HepG2 (cell line): Measurements from ENCODE around the gene GJE1. TPM values are rescaled to one million over a fixed set of nuclear protein-coding genes. Genes with fewer than 3 reads are reported as not detected.

Experiments used
- EP300 ChIP-seq, 3 experiments: sonication (generic) in 1 of 3; formaldehyde crosslinking in 1 of 3; IDR thresholded peaks; 2 replicates each; pipeline versions ENCODE4 v1.5.1 to v1.6.1; 2011 to 2020; ENCODE audit warnings: low read depth in 2 of 3, low read length in 2 of 3, borderline replicate concordance in 1 of 3, improper control_type of control experiment in 1 of 3, mild to moderate bottlenecking in 1 of 3, missing genetic modification reagents in 1 of 3, moderate library complexity in 1 of 3
- KDM1A ChIP-seq: IDR thresholded peaks from 2 replicates; pipeline ENCODE4 v1.6.1; 2016; ENCODE audit warnings: missing compliant biosample characterization
- MAF1 ChIP-seq: sonication (generic); formaldehyde crosslinking; IDR thresholded peaks from 2 replicates; pipeline ENCODE4 v1.5.0; 2020; ENCODE audit warnings: missing genetic modification reagents, borderline replicate concordance
- NFKBIZ ChIP-seq: IDR thresholded peaks from 2 replicates; pipeline ENCODE4 v1.6.1; 2018; ENCODE audit warnings: missing genetic modification reagents, missing compliant biosample characterization
- REXO4 ChIP-seq: sonication (generic); formaldehyde crosslinking; IDR thresholded peaks from 2 replicates; pipeline ENCODE4 v1.8.0; 2022; ENCODE audit warnings: missing genetic modification reagents, mild to moderate bottlenecking, borderline replicate concordance
- SMAD9 ChIP-seq: sonication (generic); formaldehyde crosslinking; IDR thresholded peaks from 2 replicates; pipeline ENCODE4 v1.5.1; 2020; ENCODE audit warnings: mild to moderate bottlenecking, missing genetic modification reagents
- ZBTB42 ChIP-seq: sonication (generic); formaldehyde crosslinking; IDR thresholded peaks from 2 replicates; pipeline ENCODE4 v1.5.0; 2020; ENCODE audit warnings: mild to moderate bottlenecking, missing genetic modification reagents
- ZBTB7A ChIP-seq: sonication (generic); formaldehyde crosslinking; IDR thresholded peaks from 2 replicates; pipeline ENCODE4 v1.8.0; 2022; ENCODE audit warnings: mild to moderate bottlenecking, missing genetic modification reagents
- ZNF337 ChIP-seq: sonication (generic); formaldehyde crosslinking; IDR thresholded peaks from 2 replicates; pipeline ENCODE4 v1.5.1; 2020; ENCODE audit warnings: missing genetic modification reagents, low read depth, mild to moderate bottlenecking, borderline replicate concordance
- ZNF672 ChIP-seq: sonication (generic); formaldehyde crosslinking; IDR thresholded peaks from 2 replicates; pipeline ENCODE4 v1.8.1; 2022; ENCODE audit warnings: missing genetic modification reagents
- ZNF891 ChIP-seq: sonication (generic); formaldehyde crosslinking; IDR thresholded peaks from 2 replicates; pipeline ENCODE4 v1.5.0; 2020; ENCODE audit warnings: mild to moderate bottlenecking, missing genetic modification reagents
- polyA plus RNA-seq, 8 experiments: library from polyadenylated mRNA; depleted of rRNA in 3 of 8; stranded (reverse) in 7 of 8; unstranded in 1 of 8; fragments of >200 nt; fragmentation: Illumina TruSeq in 4 of 8; extraction: Trizol in 4 of 8; gene quantifications; 2 replicates each; pipeline versions ENCODE4 v1.2.1 to v1.2.3, GENCODE V29; 2011 to 2016; ENCODE audit warnings: low read depth in 4 of 8, missing spikeins in 1 of 8, mixed read lengths in 1 of 8; ENCODE audit not compliant: insufficient read depth in 1 of 8
- total RNA-seq, 5 experiments: library from RNA; depleted of rRNA; stranded (reverse); fragments of >200 nt; fragmentation: Illumina TruSeq; extraction: Trizol; gene quantifications; 2 replicates each; pipeline ENCODE4 v1.2.3, GENCODE V29; 2016; ENCODE audit warnings: low read depth in 1 of 5
- TF ChIP-seq, protein P1 (sequence below): sonication (generic); formaldehyde crosslinking; IDR thresholded peaks from 2 replicates; pipeline ENCODE4 v1.4.0; 2020; ENCODE audit warnings: missing genetic modification reagents, borderline replicate concordance
- TF ChIP-seq, protein P2 (sequence below): IDR thresholded peaks from 2 replicates; pipeline ENCODE4 v1.6.1; 2018; ENCODE audit warnings: missing genetic modification reagents, mild to moderate bottlenecking, missing compliant biosample characterization
- TF ChIP-seq, protein P3 (sequence below): sonication (generic); formaldehyde crosslinking; IDR thresholded peaks from 2 replicates; pipeline ENCODE4 v1.5.0; 2020; ENCODE audit warnings: missing genetic modification reagents
- TF ChIP-seq, protein P4 (sequence below): sonication (generic); formaldehyde crosslinking; conservative IDR thresholded peaks from 2 replicates; pipeline ENCODE4 v1.4.0; 2020; ENCODE audit warnings: missing genetic modification reagents
- TF ChIP-seq, protein P5 (sequence below): sonication (generic); formaldehyde crosslinking; IDR thresholded peaks from 2 replicates; pipeline ENCODE4 v1.4.0; 2020; ENCODE audit warnings: missing genetic modification reagents, borderline replicate concordance

The GJE1 gene
- total and polyA plus RNA-seq, 2 of the 13 experiments (the other 11 are each of a cell fraction or from before 2014, with no cell fraction given): not detected

DNA sequence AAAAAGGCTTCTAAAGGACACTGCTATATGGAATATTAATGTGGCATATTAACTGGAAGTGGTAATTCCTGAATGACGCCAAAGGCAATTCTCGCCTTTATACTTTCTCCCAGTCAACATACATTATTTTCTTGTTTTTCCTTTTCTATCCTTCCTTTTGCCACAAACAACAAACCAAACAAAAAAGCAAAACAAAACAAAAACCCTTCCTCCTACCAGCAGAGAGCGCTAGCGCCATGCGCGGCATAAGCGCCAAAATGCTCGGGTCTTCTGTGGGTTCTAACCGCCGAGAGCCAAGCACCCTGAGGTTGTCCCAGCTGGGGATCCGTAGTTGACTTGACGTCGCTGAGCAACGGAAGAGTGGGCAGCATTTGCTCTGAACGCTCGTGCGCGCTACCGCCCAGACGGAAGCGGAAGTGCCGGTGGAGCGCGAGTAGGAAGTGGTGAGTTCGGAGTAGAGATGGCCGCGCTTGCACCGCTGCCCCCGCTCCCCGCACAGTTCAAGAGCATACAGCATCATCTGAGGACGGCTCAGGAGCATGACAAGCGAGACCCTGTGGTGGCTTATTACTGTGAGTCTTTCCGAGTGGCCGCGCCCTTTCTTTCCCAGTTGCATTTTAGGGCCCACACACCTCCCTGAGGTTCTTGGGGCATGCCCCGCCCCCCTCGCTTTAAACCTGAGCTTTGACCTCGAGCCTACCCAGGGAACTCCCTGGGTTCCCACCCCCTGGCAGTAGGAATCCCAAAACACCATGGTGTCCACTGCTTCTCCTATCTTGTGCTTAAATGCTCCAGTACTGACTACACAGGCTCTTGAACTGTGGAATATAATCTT, 14.3 kb downstream of the GJE1 start, which contains the start of the genes NMBR and VTA1 (continued):
- TF ChIP-seq, protein P1, sequence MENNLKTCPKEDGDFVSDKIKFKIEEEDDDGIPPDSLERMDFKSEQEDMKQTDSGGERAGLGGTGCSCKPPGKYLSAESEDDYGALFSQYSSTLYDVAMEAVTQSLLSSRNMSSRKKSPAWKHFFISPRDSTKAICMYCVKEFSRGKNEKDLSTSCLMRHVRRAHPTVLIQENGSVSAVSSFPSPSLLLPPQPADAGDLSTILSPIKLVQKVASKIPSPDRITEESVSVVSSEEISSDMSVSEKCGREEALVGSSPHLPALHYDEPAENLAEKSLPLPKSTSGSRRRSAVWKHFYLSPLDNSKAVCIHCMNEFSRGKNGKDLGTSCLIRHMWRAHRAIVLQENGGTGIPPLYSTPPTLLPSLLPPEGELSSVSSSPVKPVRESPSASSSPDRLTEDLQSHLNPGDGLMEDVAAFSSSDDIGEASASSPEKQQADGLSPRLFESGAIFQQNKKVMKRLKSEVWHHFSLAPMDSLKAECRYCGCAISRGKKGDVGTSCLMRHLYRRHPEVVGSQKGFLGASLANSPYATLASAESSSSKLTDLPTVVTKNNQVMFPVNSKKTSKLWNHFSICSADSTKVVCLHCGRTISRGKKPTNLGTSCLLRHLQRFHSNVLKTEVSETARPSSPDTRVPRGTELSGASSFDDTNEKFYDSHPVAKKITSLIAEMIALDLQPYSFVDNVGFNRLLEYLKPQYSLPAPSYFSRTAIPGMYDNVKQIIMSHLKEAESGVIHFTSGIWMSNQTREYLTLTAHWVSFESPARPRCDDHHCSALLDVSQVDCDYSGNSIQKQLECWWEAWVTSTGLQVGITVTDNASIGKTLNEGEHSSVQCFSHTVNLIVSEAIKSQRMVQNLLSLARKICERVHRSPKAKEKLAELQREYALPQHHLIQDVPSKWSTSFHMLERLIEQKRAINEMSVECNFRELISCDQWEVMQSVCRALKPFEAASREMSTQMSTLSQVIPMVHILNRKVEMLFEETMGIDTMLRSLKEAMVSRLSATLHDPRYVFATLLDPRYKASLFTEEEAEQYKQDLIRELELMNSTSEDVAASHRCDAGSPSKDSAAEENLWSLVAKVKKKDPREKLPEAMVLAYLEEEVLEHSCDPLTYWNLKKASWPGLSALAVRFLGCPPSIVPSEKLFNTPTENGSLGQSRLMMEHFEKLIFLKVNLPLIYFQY (CRISPR knock-in tag): peak; percentile 92
- TF ChIP-seq, protein P2, sequence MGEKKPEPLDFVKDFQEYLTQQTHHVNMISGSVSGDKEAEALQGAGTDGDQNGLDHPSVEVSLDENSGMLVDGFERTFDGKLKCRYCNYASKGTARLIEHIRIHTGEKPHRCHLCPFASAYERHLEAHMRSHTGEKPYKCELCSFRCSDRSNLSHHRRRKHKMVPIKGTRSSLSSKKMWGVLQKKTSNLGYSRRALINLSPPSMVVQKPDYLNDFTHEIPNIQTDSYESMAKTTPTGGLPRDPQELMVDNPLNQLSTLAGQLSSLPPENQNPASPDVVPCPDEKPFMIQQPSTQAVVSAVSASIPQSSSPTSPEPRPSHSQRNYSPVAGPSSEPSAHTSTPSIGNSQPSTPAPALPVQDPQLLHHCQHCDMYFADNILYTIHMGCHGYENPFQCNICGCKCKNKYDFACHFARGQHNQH: peak; percentile 99
- TF ChIP-seq MAF1 (CRISPR knock-in tag) (peak; percentile 74; the same call in 1 of the 2 replicates), REXO4 (no peak), ZNF672 (CRISPR knock-in tag) (no peak), ZNF891 (peak; percentile 96), NFKBIZ (CRISPR knock-in tag) (no peak; the same call in 1 of the 2 replicates), ZBTB42 (CRISPR knock-in tag) (no peak), ZNF337 (CRISPR knock-in tag) (no peak), KDM1A (CRISPR knock-in tag) (peak; percentile 73; the same call in 1 of the 2 replicates), EP300 (IDR thresholded peaks at IDR 0.05; ENCODE audit: low read depth in 2 of 2, low read length in 2 of 2) (peak in 1 of 2 experiments; percentile 62; a peak in 2 of 4 replicates), EP300 (CRISPR knock-in tag; IDR thresholded peaks at IDR 0.05; ENCODE audit: borderline replicate concordance) (peak; percentile 57), SMAD9 (0 out of 2 replicates have a peak, but pooled peaks have one; percentile 27), ZBTB7A (CRISPR knock-in tag) (no peak)
- TF ChIP-seq, protein P3, sequence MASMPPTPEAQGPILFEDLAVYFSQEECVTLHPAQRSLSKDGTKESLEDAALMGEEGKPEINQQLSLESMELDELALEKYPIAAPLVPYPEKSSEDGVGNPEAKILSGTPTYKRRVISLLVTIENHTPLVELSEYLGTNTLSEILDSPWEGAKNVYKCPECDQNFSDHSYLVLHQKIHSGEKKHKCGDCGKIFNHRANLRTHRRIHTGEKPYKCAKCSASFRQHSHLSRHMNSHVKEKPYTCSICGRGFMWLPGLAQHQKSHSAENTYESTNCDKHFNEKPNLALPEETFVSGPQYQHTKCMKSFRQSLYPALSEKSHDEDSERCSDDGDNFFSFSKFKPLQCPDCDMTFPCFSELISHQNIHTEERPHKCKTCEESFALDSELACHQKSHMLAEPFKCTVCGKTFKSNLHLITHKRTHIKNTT (CRISPR knock-in tag): no peak
- TF ChIP-seq, protein P4, sequence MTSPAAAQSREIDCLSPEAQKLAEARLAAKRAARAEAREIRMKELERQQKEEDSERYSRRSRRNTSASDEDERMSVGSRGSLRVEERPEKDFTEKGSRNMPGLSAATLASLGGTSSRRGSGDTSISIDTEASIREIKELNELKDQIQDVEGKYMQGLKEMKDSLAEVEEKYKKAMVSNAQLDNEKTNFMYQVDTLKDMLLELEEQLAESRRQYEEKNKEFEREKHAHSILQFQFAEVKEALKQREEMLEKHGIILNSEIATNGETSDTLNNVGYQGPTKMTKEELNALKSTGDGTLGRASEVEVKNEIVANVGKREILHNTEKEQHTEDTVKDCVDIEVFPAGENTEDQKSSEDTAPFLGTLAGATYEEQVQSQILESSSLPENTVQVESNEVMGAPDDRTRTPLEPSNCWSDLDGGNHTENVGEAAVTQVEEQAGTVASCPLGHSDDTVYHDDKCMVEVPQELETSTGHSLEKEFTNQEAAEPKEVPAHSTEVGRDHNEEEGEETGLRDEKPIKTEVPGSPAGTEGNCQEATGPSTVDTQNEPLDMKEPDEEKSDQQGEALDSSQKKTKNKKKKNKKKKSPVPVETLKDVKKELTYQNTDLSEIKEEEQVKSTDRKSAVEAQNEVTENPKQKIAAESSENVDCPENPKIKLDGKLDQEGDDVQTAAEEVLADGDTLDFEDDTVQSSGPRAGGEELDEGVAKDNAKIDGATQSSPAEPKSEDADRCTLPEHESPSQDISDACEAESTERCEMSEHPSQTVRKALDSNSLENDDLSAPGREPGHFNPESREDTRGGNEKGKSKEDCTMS (CRISPR knock-in tag): no peak
- TF ChIP-seq, protein P5, sequence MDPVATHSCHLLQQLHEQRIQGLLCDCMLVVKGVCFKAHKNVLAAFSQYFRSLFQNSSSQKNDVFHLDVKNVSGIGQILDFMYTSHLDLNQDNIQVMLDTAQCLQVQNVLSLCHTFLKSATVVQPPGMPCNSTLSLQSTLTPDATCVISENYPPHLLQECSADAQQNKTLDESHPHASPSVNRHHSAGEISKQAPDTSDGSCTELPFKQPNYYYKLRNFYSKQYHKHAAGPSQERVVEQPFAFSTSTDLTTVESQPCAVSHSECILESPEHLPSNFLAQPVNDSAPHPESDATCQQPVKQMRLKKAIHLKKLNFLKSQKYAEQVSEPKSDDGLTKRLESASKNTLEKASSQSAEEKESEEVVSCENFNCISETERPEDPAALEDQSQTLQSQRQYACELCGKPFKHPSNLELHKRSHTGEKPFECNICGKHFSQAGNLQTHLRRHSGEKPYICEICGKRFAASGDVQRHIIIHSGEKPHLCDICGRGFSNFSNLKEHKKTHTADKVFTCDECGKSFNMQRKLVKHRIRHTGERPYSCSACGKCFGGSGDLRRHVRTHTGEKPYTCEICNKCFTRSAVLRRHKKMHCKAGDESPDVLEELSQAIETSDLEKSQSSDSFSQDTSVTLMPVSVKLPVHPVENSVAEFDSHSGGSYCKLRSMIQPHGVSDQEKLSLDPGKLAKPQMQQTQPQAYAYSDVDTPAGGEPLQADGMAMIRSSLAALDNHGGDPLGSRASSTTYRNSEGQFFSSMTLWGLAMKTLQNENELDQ (CRISPR knock-in tag): no peak
